Neural progenitor cell (in vitro differentiated cells): ENCODE data around the gene IL6. TPM values are rescaled to one million over a fixed set of nuclear protein-coding genes. Genes with fewer than 3 reads are reported as not detected.
"Not testable (repeated sequence)": the region's sequence is repeated elsewhere in the genome, so short reads cannot be mapped to it uniquely, and the experiment has no call there.

Experiments
- DNase-seq: peaks from one replicate; pipeline ENCODE4 v3.0.0-alpha.2; 2016; ENCODE audit warnings: low spot score
- H2AFZ ChIP-seq: fragments of 200-600 bp; sonication (generic); replicated peaks from 2 replicates; pipeline ENCODE4 v1.6.1; 2016; ENCODE audit warnings: antibody characterized with exemption
- H3F3A ChIP-seq: fragments of 200-600 bp; sonication (generic); 2 replicates; pipeline ENCODE4 v1.6.1; 2016; ENCODE audit warnings: antibody characterized with exemption, low read depth
- H3K27ac ChIP-seq: fragments of 200-600 bp; sonication (generic); 2 replicates; pipeline ENCODE4 v1.5.1; 2016; ENCODE audit warnings: mild to moderate bottlenecking
- H3K27me3 ChIP-seq: fragments of 200-600 bp; sonication (generic); 2 replicates; pipeline ENCODE4 v1.6.1; 2016; ENCODE audit warnings: mild to moderate bottlenecking, moderate library complexity
- H3K36me3 ChIP-seq: fragments of 200-600 bp; sonication (generic); 2 replicates; pipeline ENCODE4 v1.5.1; 2016
- H3K4me1 ChIP-seq: fragments of 200-600 bp; sonication (generic); 2 replicates; pipeline ENCODE4 v1.6.1; 2016; ENCODE audit warnings: mixed run types
- H3K4me2 ChIP-seq: fragments of 200-600 bp; sonication (generic); 2 replicates; pipeline ENCODE4 v1.6.1; 2016
- H3K4me3 ChIP-seq: fragments of 200-600 bp; sonication (generic); 2 replicates; pipeline ENCODE4 v1.5.1; 2016
- H3K79me2 ChIP-seq: fragments of 200-600 bp; sonication (generic); 2 replicates; pipeline ENCODE4 v1.6.1; 2016; ENCODE audit warnings: low read depth
- H3K9ac ChIP-seq: fragments of 200-600 bp; sonication (generic); 2 replicates; pipeline ENCODE4 v1.6.1; 2016
- H3K9me3 ChIP-seq: fragments of 200-600 bp; sonication (generic); 2 replicates; pipeline ENCODE4 v1.5.1; 2016; ENCODE audit warnings: low read depth
- H4K20me1 ChIP-seq: fragments of 200-600 bp; sonication (generic); 2 replicates; pipeline ENCODE4 v1.6.1; 2016; ENCODE audit warnings: low read depth
- H3K27ac Mint-ChIP-seq: 3 replicates; pipeline ENCODE4 v1.8.0; 2021; ENCODE audit warnings: mixed read lengths
- H3K27me3 Mint-ChIP-seq: 2 replicates; pipeline ENCODE4 v1.8.0; 2022; ENCODE audit warnings: low read depth, mild to moderate bottlenecking, inconsistent platforms, moderate library complexity, mixed read lengths; ENCODE audit not compliant: insufficient read depth
- H3K36me3 Mint-ChIP-seq: 3 replicates; pipeline ENCODE4 v1.8.0; 2021; ENCODE audit warnings: mixed read lengths
- H3K4me1 Mint-ChIP-seq: 3 replicates; pipeline ENCODE4 v1.8.0; 2021; ENCODE audit warnings: mixed read lengths
- H3K4me3 Mint-ChIP-seq: 3 replicates; pipeline ENCODE4 v1.8.0; 2021; ENCODE audit warnings: mild to moderate bottlenecking, moderate library complexity, mixed read lengths
- H3K9me3 Mint-ChIP-seq: 3 replicates; pipeline ENCODE4 v1.8.0; 2020; ENCODE audit warnings: mixed read lengths
- EZH2 ChIP-seq: fragments of 200-600 bp; sonication (generic); IDR thresholded peaks from 2 replicates; pipeline ENCODE4 v1.6.1; 2017; ENCODE audit warnings: antibody characterized with exemption, mild to moderate bottlenecking, moderate library complexity
- EZH2phosphoT487 ChIP-seq: fragments of 200-600 bp; sonication (generic); IDR thresholded peaks from 2 replicates; pipeline ENCODE4 v1.6.1; 2017; ENCODE audit warnings: antibody characterized with exemption
- total RNA-seq: library from RNA; depleted of rRNA; stranded (reverse); fragments of >200 nt; gene quantifications from 2 replicates; pipeline ENCODE4 v1.2.3, GENCODE V29; 2015; ENCODE audit warnings: low replicate concordance
- TF ChIP-seq, protein P1 (sequence below): fragments of 200-600 bp; sonication (generic); IDR thresholded peaks from 2 replicates; pipeline ENCODE4 v1.5.1; 2017; ENCODE audit warnings: antibody characterized with exemption, mild to moderate bottlenecking

The IL6 gene
- total RNA-seq, 1 donor from 2014 or later, result not detected

DNA sequence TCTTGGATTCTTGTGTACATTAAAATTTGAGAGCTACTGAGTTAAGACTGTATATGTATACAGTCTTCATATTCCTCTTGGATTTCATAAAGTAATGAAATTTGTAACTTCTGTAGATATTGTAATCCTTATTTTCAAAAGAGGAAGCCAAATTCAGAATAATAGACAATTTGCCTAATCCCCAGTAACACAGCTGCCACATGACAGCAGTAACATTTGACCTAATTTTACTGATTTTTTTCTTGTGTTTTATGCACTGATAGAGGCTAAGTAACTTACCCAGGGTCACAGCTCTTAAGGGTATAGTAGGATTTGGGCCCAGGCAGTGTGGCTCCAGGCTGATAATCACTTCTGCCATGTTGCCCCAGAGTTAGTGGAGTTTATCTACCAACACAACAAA lies 40.4 kb upstream of the IL6 start:
- H3K27me3 ChIP-seq, result no peaks in the 10 kb centered on the region
- Mint-ChIP-seq H3K4me1 (no peaks in the 10 kb centered on the region), H3K4me3 (no peak overlapping the region), H3K36me3 (no peaks in the 10 kb centered on the region), H3K9me3 (no peaks in the 10 kb centered on the region), H3K27me3 (no peaks in the 10 kb centered on the region), H3K27ac (no peak overlapping the region)
- no peak overlapping the region for H3K4me2 ChIP-seq
- no peaks in the 10 kb centered on the region for H4K20me1 ChIP-seq
- no peak overlapping the region for H2AFZ ChIP-seq
- DNase-seq, result no peak
- H3K4me1 ChIP-seq, result no peaks in the 10 kb centered on the region
- H3K79me2 ChIP-seq, result no peaks in the 10 kb centered on the region
- no peaks in the 10 kb centered on the region for H3K9me3 ChIP-seq
- no peak overlapping the region for H3K9ac ChIP-seq
- TF ChIP-seq, protein P1, sequence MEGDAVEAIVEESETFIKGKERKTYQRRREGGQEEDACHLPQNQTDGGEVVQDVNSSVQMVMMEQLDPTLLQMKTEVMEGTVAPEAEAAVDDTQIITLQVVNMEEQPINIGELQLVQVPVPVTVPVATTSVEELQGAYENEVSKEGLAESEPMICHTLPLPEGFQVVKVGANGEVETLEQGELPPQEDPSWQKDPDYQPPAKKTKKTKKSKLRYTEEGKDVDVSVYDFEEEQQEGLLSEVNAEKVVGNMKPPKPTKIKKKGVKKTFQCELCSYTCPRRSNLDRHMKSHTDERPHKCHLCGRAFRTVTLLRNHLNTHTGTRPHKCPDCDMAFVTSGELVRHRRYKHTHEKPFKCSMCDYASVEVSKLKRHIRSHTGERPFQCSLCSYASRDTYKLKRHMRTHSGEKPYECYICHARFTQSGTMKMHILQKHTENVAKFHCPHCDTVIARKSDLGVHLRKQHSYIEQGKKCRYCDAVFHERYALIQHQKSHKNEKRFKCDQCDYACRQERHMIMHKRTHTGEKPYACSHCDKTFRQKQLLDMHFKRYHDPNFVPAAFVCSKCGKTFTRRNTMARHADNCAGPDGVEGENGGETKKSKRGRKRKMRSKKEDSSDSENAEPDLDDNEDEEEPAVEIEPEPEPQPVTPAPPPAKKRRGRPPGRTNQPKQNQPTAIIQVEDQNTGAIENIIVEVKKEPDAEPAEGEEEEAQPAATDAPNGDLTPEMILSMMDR, result no peak
- TF ChIP-seq EZH2 (no peak), EZH2phosphoT487 (no peak)
- H3K4me3 ChIP-seq, result no peak overlapping the region
- no peaks in the 10 kb centered on the region for H3F3A ChIP-seq
- no peaks in the 10 kb centered on the region for H3K36me3 ChIP-seq
- H3K27ac ChIP-seq, result no peak overlapping the region

DNA sequence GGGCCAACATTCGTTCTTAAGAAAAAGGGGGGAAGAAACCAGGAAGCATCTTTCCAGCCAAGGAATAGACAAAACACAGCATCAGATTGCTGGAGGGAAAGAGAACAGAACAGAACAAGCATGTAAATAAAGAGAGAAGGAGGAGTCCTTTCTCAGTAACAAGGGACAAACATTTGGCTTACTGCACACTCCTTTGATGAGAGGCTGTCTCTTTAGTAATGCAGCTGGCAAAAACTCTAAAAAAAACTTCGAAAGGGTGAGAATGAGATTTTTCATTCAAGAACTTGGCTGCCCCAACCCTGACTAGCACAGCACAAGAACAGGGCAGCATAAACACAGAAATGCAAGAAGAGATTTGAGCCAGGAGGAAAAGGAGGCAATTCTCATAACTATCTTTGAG lies 38.9 kb upstream of the IL6 start:
- Histone ChIP-seq H4K20me1 (no peaks in the 10 kb centered on the region), H2AFZ (no peak overlapping the region), H3K4me3 (no peak overlapping the region), H3K27ac (no peak overlapping the region), H3K79me2 (no peaks in the 10 kb centered on the region), H3F3A (no peaks in the 10 kb centered on the region), H3K4me2 (no peak overlapping the region), H3K27me3 (no peaks in the 10 kb centered on the region), H3K36me3 (no peaks in the 10 kb centered on the region), H3K9me3 (no peaks in the 10 kb centered on the region), H3K9ac (no peak overlapping the region), H3K4me1 (no peaks in the 10 kb centered on the region)
- Mint-ChIP-seq H3K9me3 (no peaks in the 10 kb centered on the region), H3K4me3 (no peak overlapping the region), H3K27ac (no peak overlapping the region), H3K27me3 (no peaks in the 10 kb centered on the region), H3K36me3 (no peaks in the 10 kb centered on the region), H3K4me1 (no peaks in the 10 kb centered on the region)
- no peak for DNase-seq
- TF ChIP-seq, protein P1, result no peak
- TF ChIP-seq EZH2phosphoT487 (no peak), EZH2 (no peak)

DNA sequence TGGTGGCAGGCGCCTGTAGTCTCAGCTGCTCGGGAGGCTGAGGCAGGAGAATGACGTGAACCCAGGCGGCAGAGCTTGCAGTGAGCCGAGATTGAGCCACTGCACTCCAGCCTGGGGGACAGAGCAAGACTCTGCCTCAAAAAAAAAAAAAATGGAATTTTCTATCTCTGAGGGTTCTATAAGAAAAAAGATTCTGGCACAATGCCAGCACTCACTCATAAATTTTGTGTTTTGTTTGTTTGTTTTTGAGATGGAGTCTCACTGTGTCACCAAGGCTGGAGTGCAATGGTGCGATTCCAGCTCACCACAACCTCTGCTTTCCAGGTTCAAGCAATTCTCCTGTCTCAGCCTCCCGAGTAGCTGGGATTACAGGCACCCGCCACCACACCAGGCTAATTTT lies 38.1 kb upstream of the IL6 start:
- not testable (repeated sequence) for H3K36me3 Mint-ChIP-seq, H3K27ac Mint-ChIP-seq

DNA sequence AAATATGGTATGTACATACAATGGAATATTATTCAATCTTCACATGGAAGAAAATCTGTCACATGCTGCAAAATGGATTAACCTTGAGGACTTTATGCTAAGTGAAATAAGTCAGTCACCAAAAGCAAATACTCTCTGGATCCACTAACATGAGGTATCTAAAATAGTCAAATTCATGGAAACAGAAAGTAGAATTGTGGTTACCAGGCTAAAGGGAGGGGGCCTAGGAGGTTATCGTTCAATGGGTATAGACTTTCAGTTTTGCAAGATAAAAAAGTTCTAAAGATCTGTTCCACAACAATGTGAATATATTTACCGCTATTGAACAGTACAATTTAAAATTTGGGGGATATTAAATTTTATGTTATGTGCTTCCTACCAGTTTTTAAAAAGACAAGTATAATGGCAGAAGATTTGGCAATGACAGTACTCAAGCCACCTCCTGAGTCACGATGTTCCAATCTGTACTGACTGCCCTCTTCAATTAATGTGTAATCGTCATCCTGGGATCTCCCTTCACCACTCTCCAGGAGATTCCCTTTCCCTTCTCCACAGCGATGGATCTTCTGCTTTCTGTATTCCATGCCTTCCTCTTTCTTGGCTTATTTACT lies 32.3 kb upstream of the IL6 start:
- Mint-ChIP-seq H3K27ac (no peak overlapping the region), H3K4me1 (no peaks in the 10 kb centered on the region), H3K4me3 (no peak overlapping the region), H3K36me3 (no peaks in the 10 kb centered on the region), H3K27me3 (no peaks in the 10 kb centered on the region), H3K9me3 (no peaks in the 10 kb centered on the region)
- no peak for DNase-seq
- Histone ChIP-seq H3K27me3 (no peaks in the 10 kb centered on the region), H3K27ac (no peak overlapping the region), H3K9me3 (no peaks in the 10 kb centered on the region), H3K4me2 (no peak overlapping the region), H3F3A (no peaks in the 10 kb centered on the region), H4K20me1 (no peaks in the 10 kb centered on the region), H3K4me3 (no peak overlapping the region), H3K36me3 (no peaks in the 10 kb centered on the region), H2AFZ (no peak overlapping the region), H3K4me1 (no peaks in the 10 kb centered on the region), H3K9ac (no peak overlapping the region), H3K79me2 (no peaks in the 10 kb centered on the region)
- TF ChIP-seq, protein P1, result no peak
- TF ChIP-seq EZH2, result no peak
- TF ChIP-seq EZH2phosphoT487, result no peak

More for the DNA sequence above, 38.1 kb upstream of the IL6 start:
- DNase-seq, H3K4me1 Mint-ChIP-seq, H3K4me1 ChIP-seq, H3K9me3 ChIP-seq, H2AFZ ChIP-seq, H3K79me2 ChIP-seq, H3K4me3 ChIP-seq, H3K36me3 ChIP-seq, H3K27ac ChIP-seq, H4K20me1 ChIP-seq, H3K9ac ChIP-seq, H3K27me3 Mint-ChIP-seq, H3K4me2 ChIP-seq, H3K4me3 Mint-ChIP-seq, H3F3A ChIP-seq, H3K27me3 ChIP-seq, H3K9me3 Mint-ChIP-seq: not testable (repeated sequence)
